Measurements from ENCODE around the gene PGM2.
"Not testable (repeated sequence)": the region's sequence is repeated elsewhere in the genome, so short reads cannot be mapped to it uniquely, and the experiment has no call there.

PGM2 gene

GRCh38 chr4:37826295-37827029, at the start of gene PGM2:
Gene PGM2, plus strand, starts transcription at chr4:37826686. Its CDS starts 47 bp downstream, at chr4:37826733.
- peak; percentile 23 for DNase-seq

DNA sequence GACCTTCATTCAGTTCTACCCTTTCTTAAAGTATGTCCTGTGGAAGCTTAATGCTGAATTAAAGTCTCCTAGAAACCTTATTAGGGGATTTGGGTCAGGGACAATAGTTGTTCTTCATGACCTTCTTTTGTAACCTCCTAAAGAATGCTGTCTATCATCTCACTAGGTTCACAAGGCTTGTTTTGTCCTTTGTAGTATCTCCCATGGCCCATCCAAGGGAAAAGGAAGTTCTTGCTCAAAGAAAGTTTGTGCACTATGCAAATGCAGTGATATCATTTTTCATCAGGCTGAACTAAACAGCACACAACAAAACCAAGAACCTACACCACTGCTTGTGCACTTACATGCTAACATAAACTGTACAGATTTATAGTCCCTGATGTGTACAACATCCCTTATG, 46.6 kb upstream of the PGM2 start:
- no peak for DNase-seq

- DNase-seq = no peak
Observed at GRCh38 chr4:37780444-37781130, 45.9 kb upstream of the PGM2 start.

DNA sequence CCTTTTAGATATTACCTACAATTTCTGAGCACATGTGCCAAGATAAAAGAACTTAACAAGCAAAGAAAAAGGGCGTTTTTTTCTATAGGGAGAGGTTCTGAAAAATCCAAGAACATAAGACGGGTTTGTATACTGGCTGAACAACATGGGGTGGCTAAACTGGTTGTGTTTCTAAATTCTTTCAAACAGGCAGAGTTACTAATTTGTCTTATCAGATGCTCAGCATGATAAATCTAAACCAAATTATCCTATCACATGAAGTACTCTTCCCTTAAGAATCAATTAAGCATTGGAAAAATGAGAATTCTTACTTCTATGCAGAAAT, 45.4 kb upstream of the PGM2 start:
- no peak for DNase-seq

DNA sequence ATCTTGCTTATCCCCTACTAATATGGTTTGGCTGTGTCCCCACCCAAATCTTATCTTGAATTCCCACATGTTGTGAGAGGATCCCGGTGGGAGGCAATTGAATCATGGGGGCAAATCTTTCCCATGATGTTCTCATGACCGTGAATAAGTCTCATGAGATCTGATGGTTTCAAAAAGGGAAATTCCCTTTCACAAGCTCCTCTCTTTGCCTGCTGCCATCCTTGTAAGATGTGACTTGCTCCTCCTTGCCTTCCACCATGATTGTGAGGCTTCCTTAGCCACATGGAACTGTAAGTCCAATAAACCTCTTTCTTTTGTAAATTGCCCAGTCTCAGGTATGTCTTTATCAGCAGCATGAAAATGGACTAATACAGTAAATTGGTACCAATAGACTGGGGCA, 40.2 kb upstream of the PGM2 start:
- not testable (repeated sequence) for DNase-seq

- not testable (repeated sequence) for DNase-seq
Observed at GRCh38 chr4:37787883-37788460, 38.5 kb upstream of the PGM2 start.

GRCh38 chr4:37788819-37789218, 37.7 kb upstream of the PGM2 start:
- no peak for DNase-seq

DNA sequence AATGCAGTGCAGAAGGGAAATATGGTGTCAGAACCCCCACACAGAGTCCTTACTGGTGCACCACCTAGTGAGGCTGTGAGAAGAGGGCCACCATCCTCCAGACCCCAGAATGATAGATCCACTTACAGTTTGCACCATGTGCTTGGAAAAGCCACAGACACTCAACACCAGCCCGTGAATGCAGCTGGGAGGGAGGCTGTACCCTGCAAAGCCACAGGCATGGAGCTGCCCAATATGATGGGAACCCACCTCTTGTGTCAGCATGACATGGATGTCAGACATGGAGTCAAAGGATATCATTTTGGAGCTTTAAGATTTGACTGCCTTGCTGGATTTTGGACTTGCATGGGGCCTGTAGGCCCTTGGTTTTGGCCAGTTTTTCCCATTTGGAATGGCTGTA, 34.2 kb upstream of the PGM2 start:
- DNase-seq = no peak

DNA sequence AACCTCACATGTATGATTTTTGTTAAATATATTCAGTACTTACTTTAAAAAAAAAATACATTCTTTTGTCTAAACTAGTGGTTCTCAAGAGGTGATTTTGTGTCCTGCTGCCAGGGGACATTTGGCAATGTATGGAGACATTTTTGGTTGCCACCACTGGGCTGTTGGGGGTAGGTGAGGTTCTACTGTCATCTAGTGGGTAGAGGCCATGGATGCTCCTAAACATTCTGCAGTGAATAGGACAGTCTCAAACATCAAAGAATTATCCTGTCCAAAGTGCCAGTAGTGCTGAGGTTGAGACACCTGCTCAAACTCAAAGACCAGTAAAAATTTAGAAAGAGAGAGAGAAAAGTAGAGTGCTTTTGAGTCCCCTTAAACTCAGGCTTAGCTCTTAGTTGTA, 32.9 kb upstream of the PGM2 start:
- DNase-seq = no peak

GRCh38 chr4:37794056-37794455, 32.4 kb upstream of the PGM2 start:
- no peak for DNase-seq

GRCh38 chr4:37795581-37796195, 30.8 kb upstream of the PGM2 start:
- DNase-seq = no peak

DNA sequence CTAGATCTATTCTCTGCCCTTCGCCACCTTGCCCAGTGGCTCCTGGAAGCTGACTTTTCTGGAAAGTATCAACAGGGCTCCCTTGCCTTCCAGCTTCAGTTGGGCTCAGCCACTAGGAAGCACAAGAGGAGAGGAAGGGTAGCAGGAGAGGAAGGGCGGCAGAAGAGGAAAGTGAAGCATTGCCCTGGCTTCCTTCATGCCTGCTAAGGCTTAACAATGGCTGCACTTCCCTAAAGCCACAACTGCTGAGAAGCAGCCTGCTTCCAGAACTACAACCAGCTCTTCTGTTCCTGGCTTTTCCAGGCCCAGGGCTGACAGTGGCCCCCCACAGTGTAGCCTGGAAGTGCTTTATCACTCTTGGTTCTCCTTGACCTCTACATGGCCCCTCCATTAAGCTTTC, 29.1 kb upstream of the PGM2 start:
- no peak for DNase-seq

DNA sequence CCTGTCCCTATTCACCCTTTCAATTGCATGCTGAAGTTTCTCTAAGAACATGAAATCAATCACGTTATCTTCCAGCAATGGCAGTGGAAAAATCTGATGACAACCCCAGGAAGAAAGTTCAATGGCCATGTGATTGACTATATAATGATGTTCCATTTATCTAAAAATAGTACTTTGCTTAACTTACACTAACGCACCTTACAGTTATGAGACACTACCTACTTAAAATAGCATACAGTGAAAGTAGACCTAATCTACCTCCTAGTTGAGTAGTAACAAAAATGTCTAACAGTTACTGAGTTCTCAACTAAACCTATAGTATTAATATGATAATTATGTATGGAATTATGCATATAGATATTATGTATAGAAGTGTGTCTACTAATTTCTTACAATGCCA, 28.6 kb upstream of the PGM2 start:
- no peak for DNase-seq

- DNase-seq = no peak
Observed at GRCh38 chr4:37798616-37799015, 27.9 kb upstream of the PGM2 start.

DNA sequence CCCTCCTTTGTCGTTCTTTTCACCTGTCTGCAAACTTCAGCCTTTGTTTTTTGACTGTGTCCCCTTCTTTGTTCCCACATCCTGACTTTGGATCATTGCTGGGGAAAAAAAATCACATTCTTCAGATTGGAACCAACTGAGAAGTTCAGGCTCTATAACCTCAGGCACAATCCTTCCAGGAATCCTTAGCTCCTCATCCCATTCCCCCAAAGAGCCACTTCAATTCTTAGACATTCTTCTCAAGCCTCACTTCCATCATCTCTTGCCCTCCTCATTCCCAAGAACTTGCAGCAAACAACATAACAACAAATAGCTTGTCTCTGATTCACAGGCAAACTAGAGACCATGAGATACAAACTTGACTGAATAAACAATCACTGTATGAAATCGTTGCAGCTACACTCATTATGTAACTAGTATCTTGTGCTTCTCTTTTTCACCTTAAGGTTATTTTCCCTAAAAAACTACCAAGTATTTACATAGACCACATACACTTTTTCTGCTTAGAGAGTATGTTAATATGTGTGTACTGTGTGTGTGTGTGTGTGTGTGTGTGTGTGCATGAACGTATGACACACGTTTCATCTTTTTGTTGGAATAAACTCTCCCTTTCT, 26.4 kb upstream of the PGM2 start:
- DNase-seq = no peak

DNA sequence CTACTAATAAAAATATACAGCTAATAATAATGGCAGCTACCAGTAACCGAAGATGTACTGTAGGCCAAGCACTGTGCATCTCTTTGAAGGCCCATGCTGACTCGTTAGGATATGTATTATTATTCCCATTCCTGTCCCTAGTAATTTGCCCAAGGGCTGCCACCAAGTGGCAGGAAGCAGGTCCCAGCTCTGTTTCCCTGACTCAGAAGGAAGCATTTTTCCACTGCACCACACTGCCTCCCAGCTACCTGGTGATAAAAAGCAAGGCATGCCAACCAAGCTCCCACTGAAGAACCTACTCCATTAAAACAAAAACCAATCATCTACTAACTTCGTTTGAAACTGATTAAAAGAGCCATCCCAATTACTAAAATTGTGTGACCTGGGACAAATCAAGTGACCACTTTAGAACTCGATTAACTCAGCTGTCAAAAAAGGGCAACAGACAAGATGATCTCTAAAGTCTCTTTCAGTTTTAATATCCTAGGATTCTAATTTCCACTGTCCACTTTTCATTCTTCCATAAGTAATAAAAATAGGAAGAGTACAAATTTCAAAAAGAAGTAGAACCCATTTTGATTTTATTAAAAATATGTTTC, 24.3 kb upstream of the PGM2 start:
- DNase-seq = peak; percentile 51

GRCh38 chr4:37803348-37803973, 23.0 kb upstream of the PGM2 start:
- peak; percentile 39 for DNase-seq

DNA sequence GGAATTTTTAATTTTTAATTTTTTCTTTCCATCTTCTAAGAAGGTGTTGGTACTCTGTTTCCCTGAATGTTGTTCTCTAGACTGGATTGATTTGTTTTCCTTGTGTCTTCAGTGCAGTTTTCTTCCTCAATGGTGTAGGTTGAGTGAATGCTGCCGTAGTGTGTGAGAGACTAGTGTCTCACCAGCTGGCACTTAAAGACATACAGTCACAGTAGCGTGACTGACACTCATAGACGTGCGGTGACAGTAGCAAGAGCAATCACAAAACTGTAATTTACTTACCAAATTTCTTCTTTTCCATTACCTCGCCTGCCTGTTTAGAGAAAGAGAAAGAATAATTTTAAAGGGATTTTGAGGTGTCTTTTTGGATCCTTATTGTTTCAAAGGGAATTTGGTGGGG, 21.4 kb upstream of the PGM2 start:
- DNase-seq = no peak

DNA sequence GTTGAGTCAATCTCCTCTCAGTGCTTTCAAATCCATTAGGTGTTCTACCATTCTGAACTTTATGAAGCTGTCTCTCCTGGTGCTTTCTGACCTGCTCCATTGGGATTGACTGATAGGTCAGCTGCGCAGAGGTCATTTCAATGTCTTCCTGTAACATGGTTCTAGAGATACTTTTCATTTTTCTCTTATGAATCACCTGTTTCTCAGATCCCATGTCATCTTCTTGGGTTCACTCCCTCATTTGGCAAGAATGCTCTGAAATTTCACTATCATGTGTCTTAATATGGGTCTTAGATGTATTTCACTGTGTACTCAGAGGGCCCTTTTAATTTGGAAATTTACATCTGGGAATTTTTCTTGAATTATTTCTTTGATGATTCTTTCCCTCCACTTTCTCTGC, 13.8 kb upstream of the PGM2 start:
- no peak for DNase-seq

DNA sequence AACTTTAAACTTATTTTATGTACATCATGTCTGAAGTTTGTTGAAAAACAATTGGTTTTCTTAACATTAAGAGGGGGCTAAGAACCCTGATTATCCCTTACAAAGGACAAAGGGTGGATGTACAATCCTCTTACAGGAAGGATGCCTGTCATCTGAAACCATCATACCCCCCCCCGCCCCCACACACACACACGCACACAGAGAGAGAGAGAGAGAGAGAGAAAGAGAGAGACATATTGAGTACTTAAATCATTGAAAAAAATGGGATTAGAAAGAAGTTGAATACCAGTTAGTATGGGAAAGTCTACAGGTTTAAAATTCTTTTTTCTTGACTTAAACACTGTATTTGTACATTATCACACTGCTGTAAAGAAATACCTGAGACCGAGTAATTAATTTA, 10.9 kb upstream of the PGM2 start:
- DNase-seq = no peak

- no peak for DNase-seq
Observed at GRCh38 chr4:37816006-37816405, 10.5 kb upstream of the PGM2 start.

DNA sequence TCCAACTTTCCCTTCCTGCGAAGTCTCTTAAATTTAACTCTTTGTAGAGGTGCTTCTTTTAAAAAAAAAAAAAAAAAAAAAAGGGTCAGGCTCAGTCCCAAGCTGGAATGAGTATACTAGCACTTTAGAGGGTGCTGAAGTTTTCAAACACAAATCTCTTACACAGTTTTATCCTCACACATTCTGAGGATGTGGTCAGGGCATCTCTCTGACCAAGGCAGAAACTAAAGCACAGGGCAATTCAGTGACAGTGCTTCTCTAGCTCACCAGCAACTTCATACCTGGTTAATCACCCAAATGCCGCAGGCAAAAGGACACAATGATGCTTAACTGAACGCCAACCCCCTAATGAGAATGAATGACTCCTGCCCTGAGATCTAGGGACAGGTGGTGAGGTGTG, 9.8 kb upstream of the PGM2 start:
- no peak for DNase-seq

GRCh38 chr4:37818752-37819151, 7.7 kb upstream of the PGM2 start:
- no peak for DNase-seq

All from NCI-H748 treated with DMSO at 0.1 percent for 48 hours (cell line).